AG04449 (cell line): ENCODE results near the gene STAMBP.
A peak's percentile ranks its signal among the peaks of the same experiment; 100 is the strongest.

Experiments used
- CTCF ChIA-PET: fragments of 350-600 bp; formaldehyde crosslinking; extraction: SDS; loops from one replicate; lab custom pipeline; 2021; ENCODE audit warnings: antibody characterized with exemption; lab: Yijun Ruan, JAX
- POLR2A ChIA-PET: fragments of 400-600, 350-600 bp; formaldehyde crosslinking; extraction: SDS; loops from one replicate; lab custom pipeline; 2020; ENCODE audit warnings: antibody characterized with exemption, inconsistent platforms; lab: Yijun Ruan, JAX
- DNase-seq: peaks from one replicate; pipeline ENCODE4 v3.0.0-alpha.2; 2010; ENCODE audit warnings: low read depth, low spot score
- H3K4me3 ChIP-seq: 2 replicates; pipeline ENCODE4 v1.5.1; 2011; ENCODE audit warnings: low read depth, mild to moderate bottlenecking, control low read depth, low read length
- TF ChIP-seq, protein P1 (sequence below): IDR thresholded peaks from one replicate; pipeline ENCODE4 v1.5.1; 2011; ENCODE audit warnings: mild to moderate bottlenecking, moderate library complexity, low read length, control low read depth, inconsistent platforms; ENCODE audit not compliant: insufficient read depth; ENCODE audit errors: missing control alignments

Gene STAMBP

DNA sequence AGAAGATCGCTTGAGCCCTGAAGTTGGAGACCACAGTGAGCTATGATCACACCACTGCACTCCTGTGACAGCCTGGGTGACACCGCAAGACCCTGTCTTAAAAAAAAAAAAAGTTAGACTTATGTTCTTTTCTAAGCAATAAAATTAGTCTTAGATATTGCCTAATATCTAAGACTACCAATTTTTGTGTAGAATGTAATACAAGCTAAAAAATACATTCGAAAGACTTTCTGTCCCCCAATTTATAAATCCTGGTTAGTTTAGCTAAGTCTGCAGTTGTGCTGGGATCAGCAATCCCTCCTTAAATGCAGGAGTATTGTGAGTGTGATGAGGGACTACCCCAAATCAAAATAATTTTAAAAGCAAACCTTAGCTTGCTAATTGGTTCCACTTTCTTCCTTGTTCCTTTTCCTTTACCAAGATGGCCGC, 358 bp upstream of the STAMBP start:
- CTCF ChIA-PET, result interaction anchor here (0.6 to 9.5 kb wide), 18 partner anchors 10 to 507 kb away, joined by 3 to 221 read pairs (median 4); partner anchors contain the start of gene BOLA3
- DNase-seq, result no peak
- H3K4me3 ChIP-seq, result peak overlapping the region; percentile 82
- TF ChIP-seq, protein P1, sequence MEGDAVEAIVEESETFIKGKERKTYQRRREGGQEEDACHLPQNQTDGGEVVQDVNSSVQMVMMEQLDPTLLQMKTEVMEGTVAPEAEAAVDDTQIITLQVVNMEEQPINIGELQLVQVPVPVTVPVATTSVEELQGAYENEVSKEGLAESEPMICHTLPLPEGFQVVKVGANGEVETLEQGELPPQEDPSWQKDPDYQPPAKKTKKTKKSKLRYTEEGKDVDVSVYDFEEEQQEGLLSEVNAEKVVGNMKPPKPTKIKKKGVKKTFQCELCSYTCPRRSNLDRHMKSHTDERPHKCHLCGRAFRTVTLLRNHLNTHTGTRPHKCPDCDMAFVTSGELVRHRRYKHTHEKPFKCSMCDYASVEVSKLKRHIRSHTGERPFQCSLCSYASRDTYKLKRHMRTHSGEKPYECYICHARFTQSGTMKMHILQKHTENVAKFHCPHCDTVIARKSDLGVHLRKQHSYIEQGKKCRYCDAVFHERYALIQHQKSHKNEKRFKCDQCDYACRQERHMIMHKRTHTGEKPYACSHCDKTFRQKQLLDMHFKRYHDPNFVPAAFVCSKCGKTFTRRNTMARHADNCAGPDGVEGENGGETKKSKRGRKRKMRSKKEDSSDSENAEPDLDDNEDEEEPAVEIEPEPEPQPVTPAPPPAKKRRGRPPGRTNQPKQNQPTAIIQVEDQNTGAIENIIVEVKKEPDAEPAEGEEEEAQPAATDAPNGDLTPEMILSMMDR, result no peak
- POLR2A ChIA-PET, result interaction anchor here (0.8 to 1.0 kb wide), 4 partner anchors 11 to 369 kb away, joined by 3 to 5 read pairs (median 3); no protein-coding TSS in a partner anchor

DNA sequence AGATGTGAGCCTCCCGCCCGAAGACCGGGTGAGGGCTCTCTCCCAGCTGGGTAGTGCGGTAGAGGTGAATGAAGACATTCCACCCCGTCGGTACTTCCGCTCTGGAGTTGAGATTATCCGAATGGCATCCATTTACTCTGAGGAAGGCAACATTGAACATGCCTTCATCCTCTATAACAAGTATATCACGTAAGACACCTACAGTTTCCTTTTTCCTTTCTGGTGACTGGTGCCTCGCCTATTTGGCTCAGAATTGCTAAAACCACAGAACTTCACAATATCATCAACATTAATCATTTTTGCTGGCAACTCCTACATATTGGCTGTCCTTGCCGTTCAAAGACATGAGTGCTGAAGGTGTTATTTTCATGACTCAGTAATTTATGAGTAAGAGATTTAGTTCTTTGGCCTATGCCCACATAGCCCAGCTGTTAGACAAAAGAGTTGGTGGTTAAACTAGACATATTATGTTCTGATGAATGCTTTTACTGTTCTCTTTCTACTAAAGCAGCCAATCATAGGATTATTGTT, 2.2 kb downstream of the STAMBP start:
- no peak for DNase-seq
- TF ChIP-seq, protein P1, result no peak
- ChIA-PET CTCF (no interaction called here), POLR2A (no interaction called here)
- no peak overlapping the region for H3K4me3 ChIP-seq

DNA sequence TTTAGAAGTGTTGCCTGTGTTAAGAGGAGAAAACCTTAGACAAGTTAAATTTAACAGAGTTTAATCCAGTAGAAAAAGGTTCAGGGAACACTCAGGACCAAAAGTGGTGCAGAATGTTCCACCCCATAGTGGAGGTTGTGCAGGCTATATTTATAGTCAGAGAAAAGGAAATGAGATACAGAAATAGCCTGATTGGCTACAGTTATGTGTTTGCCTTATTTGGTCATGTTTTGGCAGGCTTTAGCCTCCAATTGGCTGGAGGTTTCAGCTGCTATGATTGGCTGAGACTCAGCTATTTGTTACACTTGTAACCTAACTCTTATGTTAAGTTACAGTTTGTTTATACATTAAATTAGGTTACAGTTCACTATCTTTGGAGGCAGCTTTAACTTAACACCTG, 4.2 kb downstream of the STAMBP start:
- no peak overlapping the region for H3K4me3 ChIP-seq
- TF ChIP-seq, protein P1, result no peak
- CTCF ChIA-PET, result interaction anchor here (1.1 kb wide), 1 partner anchor 9 kb away, joined by 6 read pairs; no protein-coding TSS in a partner anchor
- no peak for DNase-seq
- POLR2A ChIA-PET, result no interaction called here

DNA sequence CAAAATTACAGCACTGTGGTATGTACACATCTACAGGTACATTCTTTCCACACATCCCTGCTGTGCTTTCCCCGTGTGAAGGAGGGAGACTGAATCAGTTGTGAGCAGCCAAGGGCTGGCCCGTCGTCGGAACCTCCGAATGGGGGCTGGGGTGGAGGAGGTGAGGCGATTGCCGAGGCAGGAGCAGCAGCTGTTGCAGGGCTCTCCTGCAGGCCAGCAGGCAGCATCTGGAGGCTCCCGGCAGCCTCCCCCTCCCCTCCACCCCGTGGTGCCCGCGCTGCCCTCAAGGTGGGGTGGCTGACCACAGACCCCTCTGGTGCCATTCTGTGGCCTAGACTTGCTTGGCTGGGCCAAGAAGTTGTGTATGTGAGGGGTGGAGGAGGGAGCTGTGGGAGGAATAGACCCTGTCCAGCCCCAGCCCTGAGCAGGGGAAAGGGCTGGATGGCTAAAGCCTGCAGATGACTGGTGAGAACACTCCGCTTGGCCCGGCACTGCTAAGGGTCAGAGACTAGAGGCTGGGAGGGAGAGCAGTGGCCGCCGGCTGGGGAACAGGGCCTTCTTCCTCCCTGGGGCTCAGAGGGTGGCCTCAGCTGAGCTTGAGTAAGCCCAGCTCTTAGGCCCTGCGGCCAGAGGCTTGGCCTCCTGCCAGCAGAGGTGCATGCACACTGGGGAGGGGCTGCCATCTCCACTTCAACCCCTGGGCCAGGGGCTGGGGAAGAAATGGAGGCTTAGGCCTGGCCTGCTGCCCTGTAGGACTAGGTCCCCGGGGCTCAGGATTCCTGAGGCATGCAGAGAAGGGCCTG, 7.6 kb downstream of the STAMBP start:
- POLR2A ChIA-PET, result no interaction called here
- H3K4me3 ChIP-seq, result no peak overlapping the region
- TF ChIP-seq, protein P1, result no peak
- CTCF ChIA-PET, result no interaction called here
- DNase-seq, result no peak

DNA sequence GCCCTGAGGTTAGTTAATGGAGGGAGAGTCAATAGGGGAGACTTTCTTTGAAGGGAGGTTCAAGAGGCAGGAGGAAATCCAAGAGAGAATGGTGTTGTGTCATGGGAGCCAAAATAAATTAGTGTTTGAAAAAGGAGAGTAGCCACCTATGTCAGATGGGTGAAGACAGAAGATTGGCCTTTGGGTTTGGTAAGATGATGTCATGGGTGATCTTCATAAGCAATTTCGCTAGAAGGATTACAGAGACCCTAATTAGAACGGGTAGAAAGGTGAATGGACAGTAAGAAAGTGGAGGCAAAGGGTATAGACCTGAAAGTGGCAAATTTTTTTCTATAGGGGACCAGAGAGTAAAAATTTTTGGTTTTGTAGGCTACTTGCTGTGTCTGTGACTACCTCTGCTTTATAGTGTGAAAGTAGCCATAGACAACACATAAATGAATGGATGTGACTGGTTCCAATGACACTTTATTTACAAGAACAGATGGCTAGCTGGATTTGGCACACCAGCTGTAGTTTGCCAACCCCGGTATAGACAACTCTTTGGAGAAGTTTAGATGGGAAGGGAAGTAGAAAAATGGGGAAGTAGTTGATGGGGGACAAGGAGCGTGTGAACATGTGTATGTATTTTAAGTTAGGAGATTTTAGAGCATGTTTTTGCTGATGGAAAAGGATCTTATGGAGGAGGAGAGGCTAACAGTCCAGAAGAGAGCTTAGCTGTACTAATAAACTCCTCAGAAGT, 9.3 kb downstream of the STAMBP start:
- POLR2A ChIA-PET, result interaction anchor here (0.6 to 1.0 kb wide), 2 partner anchors 101 to 362 kb away, joined by 3 to 4 read pairs; no protein-coding TSS in a partner anchor
- CTCF ChIA-PET, result interaction anchor here (0.8 to 1.8 kb wide), 4 partner anchors 10 to 282 kb away, joined by 4 to 10 read pairs (median 6); partner anchors contain the start of gene STAMBP

More for the DNA sequence above, 9.3 kb downstream of the STAMBP start:
- TF ChIP-seq, protein P1, result no peak
- DNase-seq, result no peak
- no peak overlapping the region for H3K4me3 ChIP-seq
